Measurements from ENCODE around the gene MSI1. TPM values are rescaled to one million over a fixed set of nuclear protein-coding genes. Genes with fewer than 3 reads are reported as not detected.

Gene MSI1
- total RNA-seq, 4 donors from 2014 or later: 0.16 to 9.2 (median 0.70) TPM

DNA sequence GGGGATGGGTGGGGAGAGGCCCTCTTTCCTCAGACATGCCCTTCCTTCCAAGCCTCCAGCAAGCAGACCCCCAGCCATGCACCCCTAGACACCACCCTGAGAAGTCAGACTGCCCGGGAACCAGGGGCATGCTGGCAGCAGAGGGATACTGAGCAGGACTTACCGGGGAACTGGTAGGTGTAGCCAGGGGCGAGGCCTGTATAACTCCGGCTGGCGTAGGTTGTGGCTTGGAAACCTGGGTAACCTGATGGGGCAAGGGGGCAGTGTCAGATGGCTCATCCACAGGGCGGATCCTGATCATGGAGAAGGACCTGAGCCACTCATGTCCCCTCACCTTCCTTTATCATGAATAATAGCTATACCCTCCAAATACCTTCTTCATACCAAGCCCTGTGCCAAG is 15.8 kb downstream of the MSI1 start:
- Histone ChIP-seq H3K4me1 (peaks cover 0 to 18% (median 0%) of the 10 kb centered on the region in 3 donors), H3K36me3 (no peaks in the 10 kb centered on the region), H3K27ac (no peak overlapping the region), H3K9me3 (no peaks in the 10 kb centered on the region), H3K27me3 (no peaks in the 10 kb centered on the region), H3K4me3 (no peak overlapping the region)
- no peak for ATAC-seq
- TF ChIP-seq POLR2AphosphoS5 (IDR thresholded peaks at IDR 0.05) (no peak), POLR2A (IDR thresholded peaks at IDR 0.05) (no peak), EP300 (IDR thresholded peaks at IDR 0.05) (no peak)
- TF ChIP-seq, protein P1, sequence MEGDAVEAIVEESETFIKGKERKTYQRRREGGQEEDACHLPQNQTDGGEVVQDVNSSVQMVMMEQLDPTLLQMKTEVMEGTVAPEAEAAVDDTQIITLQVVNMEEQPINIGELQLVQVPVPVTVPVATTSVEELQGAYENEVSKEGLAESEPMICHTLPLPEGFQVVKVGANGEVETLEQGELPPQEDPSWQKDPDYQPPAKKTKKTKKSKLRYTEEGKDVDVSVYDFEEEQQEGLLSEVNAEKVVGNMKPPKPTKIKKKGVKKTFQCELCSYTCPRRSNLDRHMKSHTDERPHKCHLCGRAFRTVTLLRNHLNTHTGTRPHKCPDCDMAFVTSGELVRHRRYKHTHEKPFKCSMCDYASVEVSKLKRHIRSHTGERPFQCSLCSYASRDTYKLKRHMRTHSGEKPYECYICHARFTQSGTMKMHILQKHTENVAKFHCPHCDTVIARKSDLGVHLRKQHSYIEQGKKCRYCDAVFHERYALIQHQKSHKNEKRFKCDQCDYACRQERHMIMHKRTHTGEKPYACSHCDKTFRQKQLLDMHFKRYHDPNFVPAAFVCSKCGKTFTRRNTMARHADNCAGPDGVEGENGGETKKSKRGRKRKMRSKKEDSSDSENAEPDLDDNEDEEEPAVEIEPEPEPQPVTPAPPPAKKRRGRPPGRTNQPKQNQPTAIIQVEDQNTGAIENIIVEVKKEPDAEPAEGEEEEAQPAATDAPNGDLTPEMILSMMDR (IDR thresholded peaks at IDR 0.05): no peak
- 91 to 100% methylated on average over 1 to 4 of the region's 6 CpGs for WGBS, 2 donors (ENCODE audit: low coverage in 1 of 2)

DNA sequence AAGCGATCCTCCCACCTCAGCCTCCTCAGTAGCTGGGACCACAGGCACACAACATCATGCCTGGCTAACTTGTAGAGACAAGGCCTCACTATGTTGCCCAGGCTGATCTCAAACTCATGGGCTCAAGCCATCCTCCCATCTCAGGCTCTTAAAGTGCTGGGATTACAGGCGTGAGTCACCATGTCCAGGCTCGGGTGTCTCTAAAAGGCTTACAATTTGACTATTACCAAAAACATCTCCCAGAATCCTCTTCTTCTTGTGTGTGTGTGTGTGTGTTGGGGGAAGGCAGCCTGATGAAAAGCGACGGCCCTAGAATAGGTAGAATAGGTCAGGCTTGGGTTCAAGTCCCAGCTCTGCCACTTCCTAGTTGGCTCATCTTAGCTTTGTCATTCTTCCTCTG is 16.8 kb downstream of the MSI1 start:
- WGBS, 2 donors (ENCODE audit: low coverage in 1 of 2): 74 to 100% methylated on average over 1 to 3 of the region's 5 CpGs
- H3K27me3 ChIP-seq: no peaks in the 10 kb centered on the region
- H3K27ac ChIP-seq: no peak overlapping the region
- peaks cover 0 to 18% (median 0%) of the 10 kb centered on the region in 3 donors for H3K4me1 ChIP-seq
- no peaks in the 10 kb centered on the region for H3K36me3 ChIP-seq
- H3K9me3 ChIP-seq: no peaks in the 10 kb centered on the region
- ATAC-seq: no peak
- TF ChIP-seq, protein P1 (IDR thresholded peaks at IDR 0.05): no peak
- TF ChIP-seq POLR2AphosphoS5 (IDR thresholded peaks at IDR 0.05) (no peak), EP300 (IDR thresholded peaks at IDR 0.05) (no peak), POLR2A (IDR thresholded peaks at IDR 0.05) (no peak)
- H3K4me3 ChIP-seq: no peak overlapping the region

DNA sequence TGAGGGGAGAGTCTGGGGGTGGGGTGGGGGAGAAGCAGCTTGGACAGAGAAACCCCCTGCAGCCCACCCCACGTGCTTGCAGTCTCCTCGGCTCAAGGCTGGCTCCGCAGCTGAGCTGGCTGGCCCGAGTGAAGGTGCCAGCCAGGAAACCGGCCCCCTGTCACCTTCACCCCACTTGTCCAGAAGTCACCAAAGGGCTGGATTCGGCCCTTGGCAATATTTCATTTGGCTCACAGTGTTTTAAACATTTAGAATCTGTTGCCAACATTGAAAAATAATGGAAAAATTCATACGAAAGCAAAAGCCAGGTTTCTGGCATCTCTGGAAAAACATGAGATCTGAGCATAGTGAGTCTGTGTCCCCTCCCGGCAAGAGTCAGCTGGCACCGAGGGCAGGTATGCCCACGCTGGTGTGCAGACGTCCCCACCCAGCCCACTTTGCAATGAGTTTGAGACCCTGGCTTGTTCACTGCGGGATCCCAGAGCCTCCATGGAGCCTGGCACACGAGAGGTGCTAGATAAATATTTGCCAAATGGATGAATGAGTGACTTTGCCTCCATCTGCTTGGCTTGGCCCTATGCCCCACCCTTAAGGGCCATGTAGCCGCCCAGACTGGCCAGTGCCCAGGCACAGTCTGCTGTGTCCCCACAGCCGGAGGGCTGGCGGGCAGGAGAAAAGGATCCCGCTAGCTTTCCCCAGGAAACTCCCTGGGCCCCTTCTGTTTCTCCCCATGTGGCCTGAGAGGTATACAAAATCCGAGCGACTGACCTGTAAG is 18.2 kb downstream of the MSI1 start:
- ATAC-seq: no peak
- Histone ChIP-seq H3K4me1 (peaks cover 0 to 13% (median 0%) of the 10 kb centered on the region in 3 donors), H3K27ac (no peak overlapping the region), H3K36me3 (no peaks in the 10 kb centered on the region), H3K4me3 (peak overlapping the region in 1 of 2 donors; percentile 12), H3K9me3 (no peaks in the 10 kb centered on the region), H3K27me3 (no peaks in the 10 kb centered on the region)
- 59 to 77% methylated on average over 5 to 6 of the region's 19 CpGs for WGBS, 2 donors (ENCODE audit: low coverage in 1 of 2)
- TF ChIP-seq POLR2A (IDR thresholded peaks at IDR 0.05) (no peak), POLR2AphosphoS5 (IDR thresholded peaks at IDR 0.05) (no peak), EP300 (IDR thresholded peaks at IDR 0.05) (no peak)
- TF ChIP-seq, protein P1 (IDR thresholded peaks at IDR 0.05): no peak

DNA sequence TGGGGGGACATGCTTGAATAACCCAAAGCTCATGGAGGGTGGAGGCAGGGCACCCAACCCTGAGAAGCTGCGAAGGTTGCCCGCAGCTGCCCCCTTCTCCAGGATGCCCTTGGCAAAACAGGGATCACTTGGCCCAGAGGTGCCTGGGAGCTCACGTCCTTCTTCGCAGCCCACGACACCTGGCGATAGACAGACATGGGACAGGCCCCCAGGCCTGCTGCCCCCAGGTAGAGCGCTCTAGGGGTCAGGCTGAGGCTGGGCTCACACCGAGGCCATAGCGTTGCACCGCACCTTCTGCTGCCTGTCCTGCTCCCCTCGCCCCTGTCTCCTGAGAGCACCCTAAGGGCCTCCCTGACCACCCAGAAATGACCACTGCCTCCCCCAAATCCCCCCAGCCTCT is 21.2 kb downstream of the MSI1 start:
- WGBS, 2 donors (ENCODE audit: low coverage in 1 of 2): 94% methylated on average over 3 of the region's 11 CpGs; no CpG with 5 or more reads in 1 of the 2 donors
- Histone ChIP-seq H3K27me3 (peaks cover 3% of the 10 kb centered on the region), H3K4me1 (peaks cover 0 to 13% (median 0%) of the 10 kb centered on the region in 3 donors), H3K4me3 (no peak overlapping the region), H3K27ac (no peak overlapping the region), H3K9me3 (no peaks in the 10 kb centered on the region), H3K36me3 (no peaks in the 10 kb centered on the region)
- TF ChIP-seq POLR2A (IDR thresholded peaks at IDR 0.05): no peak
- TF ChIP-seq EP300 (IDR thresholded peaks at IDR 0.05): no peak
- TF ChIP-seq, protein P1 (IDR thresholded peaks at IDR 0.05): no peak
- no peak for TF ChIP-seq POLR2AphosphoS5 (IDR thresholded peaks at IDR 0.05)
- no peak for ATAC-seq

DNA sequence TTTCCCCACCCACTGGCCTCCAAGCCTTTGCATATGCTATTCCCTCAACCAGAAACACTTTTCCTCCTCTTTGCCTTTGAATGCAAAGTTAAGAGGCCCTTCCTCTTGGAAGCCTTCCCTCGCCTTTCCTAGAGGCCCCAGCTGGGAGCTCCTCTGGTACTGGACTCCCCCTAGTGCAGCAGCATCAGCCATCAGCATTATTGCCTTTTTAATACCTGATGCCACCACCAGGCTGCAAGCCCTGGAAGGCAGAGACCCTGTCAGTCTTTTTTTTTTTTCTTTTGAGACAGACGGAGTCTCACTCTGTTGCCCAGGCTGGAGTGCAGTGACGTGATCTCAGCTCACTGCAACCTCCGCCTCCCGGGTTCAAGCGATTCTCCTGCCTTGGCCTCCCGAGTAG is 22.3 kb downstream of the MSI1 start:
- TF ChIP-seq POLR2A (IDR thresholded peaks at IDR 0.05): no peak
- TF ChIP-seq POLR2AphosphoS5 (IDR thresholded peaks at IDR 0.05): no peak
- TF ChIP-seq, protein P1 (IDR thresholded peaks at IDR 0.05): no peak
- no peak for TF ChIP-seq EP300 (IDR thresholded peaks at IDR 0.05)
- no peaks in the 10 kb centered on the region for H3K9me3 ChIP-seq
- no peaks in the 10 kb centered on the region for H3K36me3 ChIP-seq
- WGBS, 2 donors (ENCODE audit: low coverage in 1 of 2): 97% methylated on average over 6 of the region's 7 CpGs; no CpG with 5 or more reads in 1 of the 2 donors
- H3K27ac ChIP-seq: no peak overlapping the region
- ATAC-seq: no peak
- peaks cover 0 to 13% (median 0%) of the 10 kb centered on the region in 3 donors for H3K4me1 ChIP-seq
- no peak overlapping the region for H3K4me3 ChIP-seq
- peaks cover 13% of the 10 kb centered on the region for H3K27me3 ChIP-seq
